ENCODE measurements around the gene VWC2L. TPM values are rescaled to one million over a fixed set of nuclear protein-coding genes. Genes with fewer than 3 reads are reported as not detected.

Gene VWC2L
- total and polyA plus RNA-seq, 2 of the 8 experiments (the other 6 are each of a cell fraction or from before 2014, with no cell fraction given): not detected

DNA sequence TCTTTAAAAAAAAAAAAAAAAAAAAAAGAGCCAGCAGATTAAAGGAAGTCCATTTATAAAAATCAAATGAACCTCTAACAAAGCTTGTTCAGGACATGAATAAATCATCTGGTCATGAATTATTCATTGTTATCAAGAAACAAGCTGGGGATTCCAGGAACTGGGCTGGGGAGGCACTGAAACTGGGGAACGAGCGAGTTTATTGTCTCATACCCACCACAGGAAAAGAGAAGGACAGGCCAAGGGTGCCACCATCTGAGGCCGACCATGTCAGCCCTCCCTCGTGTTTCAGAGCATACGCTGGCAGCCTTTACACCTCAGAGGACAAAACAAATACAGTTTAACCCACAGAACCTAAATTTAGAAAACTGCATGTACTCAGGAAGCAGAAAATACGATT, 164.2 kb downstream of the VWC2L start:
- DNase-seq (ENCODE audit: low read depth in 1 of 2, low spot score in 2 of 2) (no peak), FAIRE-seq (no peak)
- no peak overlapping the region for H3K4ac ChIP-seq (replicated peaks; ENCODE audit: insufficient read length, low read depth, low read length)
- H3K27ac ChIP-seq (ENCODE audit: low read depth, low read length): no peak overlapping the region
- no peaks in the 10 kb centered on the region for H3K27me3 ChIP-seq (replicated peaks in 1 of 4; ENCODE audit: control insufficient read depth in 3 of 4, extremely low read depth in 1 of 4, insufficient read depth in 3 of 4, low read length in 3 of 4)
- no peak overlapping the region for H2AFZ ChIP-seq (ENCODE audit: low read length)
- H3K18ac ChIP-seq (ENCODE audit: extremely low read depth, low read length): no peak overlapping the region
- H2AK5ac ChIP-seq (ENCODE audit: low read depth, low read length): no peak overlapping the region
- H3K79me1 ChIP-seq (ENCODE audit: low read depth, low read length): no peaks in the 10 kb centered on the region
- H3K9me3 ChIP-seq (ENCODE audit: insufficient read depth in 2 of 2, low read depth in 1 of 2, low read length in 1 of 2): no peaks in the 10 kb centered on the region
- TF ChIP-seq RAD21 (IDR thresholded peaks at IDR 0.05 in 1 of 2, conservative IDR thresholded peaks at IDR 0.05 in 1 of 2; ENCODE audit: low read depth in 2 of 2, low read length in 2 of 2) (peak in 1 of 2 experiments; percentile 11; a peak in 1 of 4 replicates), SAP30 (IDR thresholded peaks at IDR 0.05; ENCODE audit: insufficient read depth, insufficient replicate concordance, low read length) (no peak)
- no peak overlapping the region for H3K56ac ChIP-seq (replicated peaks; ENCODE audit: insufficient read length, low read depth, low read length)
- CTCF ChIA-PET (ENCODE audit: partially characterized antibody): interaction anchor here (1.4 to 1.7 kb wide), 2 partner anchors 12 to 14 kb away, joined by 4 to 7 read pairs; no protein-coding TSS in a partner anchor
- no peaks in the 10 kb centered on the region for H3K23me2 ChIP-seq (ENCODE audit: low read depth, low read length)
- H3K79me2 ChIP-seq (ENCODE audit: control insufficient read depth in 1 of 2, insufficient read depth in 2 of 2, low read length in 2 of 2): no peaks in the 10 kb centered on the region
- H2BK20ac ChIP-seq (ENCODE audit: low read length): no peak overlapping the region
- no peak overlapping the region for H4K8ac ChIP-seq (ENCODE audit: extremely low read depth, insufficient read depth, low read length)
- H2BK120ac ChIP-seq (replicated peaks; ENCODE audit: low read depth, low read length): no peak overlapping the region
- WGBS, 2 experiments (ENCODE audit: extremely low coverage in 1 of 2, insufficient coverage in 1 of 2, insufficient read length in 1 of 2, insufficient replicate concordance in 2 of 2, low coverage in 1 of 2, low lambda C conversion rate in 2 of 2, missing lambda C conversion rate in 1 of 2): 96% methylated on average over 6 of the region's 6 CpGs; no CpG with 5 or more reads in 1 of the 2 experiments
- no peak overlapping the region for H3K9ac ChIP-seq (replicated peaks in 1 of 4; ENCODE audit: extremely low read depth in 1 of 4, low read depth in 3 of 4, low read length in 3 of 4)
- no peak overlapping the region for H2BK15ac ChIP-seq (ENCODE audit: low read length)
- H2BK5ac ChIP-seq (ENCODE audit: low read depth, low read length): no peak overlapping the region
- H3K4me2 ChIP-seq (ENCODE audit: insufficient read depth in 1 of 2, low read depth in 2 of 2, low read length in 2 of 2): no peak overlapping the region
- no peak overlapping the region for H3K14ac ChIP-seq (ENCODE audit: insufficient read length)
- no peak overlapping the region for H3K23ac ChIP-seq (ENCODE audit: insufficient read length)
- no peaks in the 10 kb centered on the region for H3K4me1 ChIP-seq (replicated peaks in 1 of 4; ENCODE audit: control insufficient read depth in 3 of 4, insufficient read depth in 4 of 4, low read length in 3 of 4)
- no peak overlapping the region for H2BK12ac ChIP-seq (ENCODE audit: low read depth, low read length)
- no peak overlapping the region for H4K91ac ChIP-seq (replicated peaks; ENCODE audit: insufficient read length, low read length)
- no peak overlapping the region for H4K5ac ChIP-seq (ENCODE audit: insufficient read length, low read depth, low read length)
- POLR2A ChIA-PET (ENCODE audit: partially characterized antibody): no interaction called here
- no peak overlapping the region for H3K4me3 ChIP-seq (ENCODE audit: extremely low read depth in 1 of 4, insufficient read depth in 2 of 4, low read depth in 3 of 4, low read length in 4 of 4)
- no peaks in the 10 kb centered on the region for H4K20me1 ChIP-seq (replicated peaks in 1 of 2; ENCODE audit: control insufficient read depth in 1 of 2, insufficient read depth in 2 of 2, low read length in 2 of 2)
- no peaks in the 10 kb centered on the region for H3K36me3 ChIP-seq (ENCODE audit: control insufficient read depth in 2 of 4, insufficient read depth in 4 of 4, low read length in 3 of 4)

All from H1 (cell line).